ENCODE data around the gene ACSL5.

ACSL5 gene

DNA sequence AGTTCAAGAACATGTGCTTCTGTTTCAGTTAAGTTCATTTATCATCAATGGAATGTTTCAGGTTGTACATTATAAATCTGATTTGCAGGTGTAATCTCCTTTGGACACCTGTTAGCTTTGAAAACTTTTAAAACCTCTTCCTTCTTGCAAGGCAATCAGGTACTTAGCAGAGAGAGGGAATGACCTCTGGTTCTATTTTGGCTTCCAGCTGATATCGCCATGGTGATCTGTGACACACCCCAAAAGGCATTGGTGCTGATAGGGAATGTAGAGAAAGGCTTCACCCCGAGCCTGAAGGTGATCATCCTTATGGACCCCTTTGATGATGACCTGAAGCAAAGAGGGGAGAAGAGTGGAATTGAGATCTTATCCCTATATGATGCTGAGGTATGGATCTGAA lies 35.4 kb downstream of the ACSL5 start:
- H3K36me3 ChIP-seq (ENCODE audit: control insufficient read depth, insufficient read depth, low read length): peaks cover 15% of the 10 kb centered on the region
- H3K27ac ChIP-seq (ENCODE audit: low read depth, low read length): no peak overlapping the region

DNA sequence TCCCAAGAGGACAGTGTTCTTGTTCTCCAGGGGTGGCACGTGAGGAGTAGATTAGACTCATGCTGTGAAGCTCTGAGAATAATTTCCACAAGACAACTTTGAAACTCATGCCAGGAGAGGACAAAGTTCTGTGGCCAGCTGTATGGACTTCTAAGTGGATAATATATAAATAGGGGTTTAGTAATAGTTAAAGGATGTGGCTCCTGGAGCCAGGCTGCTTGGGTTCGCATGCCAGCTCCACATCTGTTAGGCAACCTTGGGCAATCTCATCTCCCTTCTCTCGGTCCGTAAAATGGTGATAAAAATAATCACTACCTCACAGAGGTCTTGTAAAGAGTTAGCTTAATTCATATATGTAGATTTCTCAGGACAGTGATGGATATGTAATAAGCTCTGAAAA lies 35.8 kb downstream of the ACSL5 start:
- Histone ChIP-seq H3K4me3 (ENCODE audit: low read length) (no peak overlapping the region), H3K9ac (ENCODE audit: low read length) (no peak overlapping the region), H3K27ac (ENCODE audit: low read depth, low read length) (no peak overlapping the region), H3K27me3 (ENCODE audit: control insufficient read depth, insufficient read depth, low read length) (no peaks in the 10 kb centered on the region), H3K36me3 (ENCODE audit: control insufficient read depth, insufficient read depth, low read length) (peaks cover 15% of the 10 kb centered on the region), H3K4me1 (ENCODE audit: control insufficient read depth, insufficient read depth, low read length) (no peaks in the 10 kb centered on the region)

More for the DNA sequence above, 35.4 kb downstream of the ACSL5 start:
- Histone ChIP-seq H3K9ac (ENCODE audit: low read length) (no peak overlapping the region), H3K27me3 (ENCODE audit: control insufficient read depth, insufficient read depth, low read length) (no peaks in the 10 kb centered on the region), H3K4me3 (ENCODE audit: low read length) (no peak overlapping the region), H3K4me1 (ENCODE audit: control insufficient read depth, insufficient read depth, low read length) (no peaks in the 10 kb centered on the region)

DNA sequence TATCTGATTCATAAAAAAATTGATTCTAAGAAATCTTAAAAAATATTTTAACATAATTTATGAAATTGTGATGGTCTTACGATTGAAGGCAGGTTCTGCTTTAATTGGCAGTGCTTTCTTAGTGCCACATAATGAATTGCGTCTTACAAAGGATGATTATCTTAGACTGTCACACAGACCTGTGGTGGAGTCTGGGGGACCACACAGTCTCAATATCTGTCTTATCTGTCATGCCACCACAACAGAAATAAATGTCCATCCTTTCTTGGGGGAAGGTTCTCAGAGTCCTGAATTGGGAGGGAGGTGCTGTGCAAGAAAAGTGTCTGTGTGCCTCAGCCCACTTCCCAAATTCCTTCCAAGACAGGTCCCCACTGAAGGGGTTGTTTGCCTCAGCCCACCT lies 38.8 kb downstream of the ACSL5 start:
- H3K27ac ChIP-seq (ENCODE audit: low read depth, low read length): no peak overlapping the region
- H3K4me3 ChIP-seq (ENCODE audit: low read length): no peak overlapping the region
- no peak overlapping the region for H3K9ac ChIP-seq (ENCODE audit: low read length)
- no peaks in the 10 kb centered on the region for H3K4me1 ChIP-seq (ENCODE audit: control insufficient read depth, insufficient read depth, low read length)
- H3K36me3 ChIP-seq (ENCODE audit: control insufficient read depth, insufficient read depth, low read length): peaks cover 13% of the 10 kb centered on the region
- H3K27me3 ChIP-seq (ENCODE audit: control insufficient read depth, insufficient read depth, low read length): no peaks in the 10 kb centered on the region

DNA sequence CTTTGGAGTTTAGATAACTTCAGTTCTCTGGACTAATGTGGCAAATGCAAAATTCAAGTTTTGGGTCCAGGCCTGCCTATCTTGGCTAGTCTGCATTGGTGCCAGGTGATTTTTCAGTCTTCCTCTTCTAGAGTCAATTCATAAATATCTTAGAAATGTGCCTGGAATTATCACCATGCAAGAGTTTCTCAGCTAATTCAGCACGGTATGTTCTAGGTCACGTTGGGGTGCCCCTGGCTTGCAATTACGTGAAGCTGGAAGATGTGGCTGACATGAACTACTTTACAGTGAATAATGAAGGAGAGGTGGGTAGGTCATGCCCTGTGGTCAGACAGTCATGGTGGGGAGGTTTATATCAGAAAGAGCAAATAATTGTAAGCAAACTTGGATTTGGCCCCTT lies 47.8 kb downstream of the ACSL5 start:
- Histone ChIP-seq H3K36me3 (ENCODE audit: control insufficient read depth, insufficient read depth, low read length) (peaks cover 15% of the 10 kb centered on the region), H3K27ac (ENCODE audit: low read depth, low read length) (no peak overlapping the region), H3K27me3 (ENCODE audit: control insufficient read depth, insufficient read depth, low read length) (no peaks in the 10 kb centered on the region), H3K4me1 (ENCODE audit: control insufficient read depth, insufficient read depth, low read length) (no peaks in the 10 kb centered on the region), H3K4me3 (ENCODE audit: low read length) (no peak overlapping the region), H3K9ac (ENCODE audit: low read length) (no peak overlapping the region)

DNA sequence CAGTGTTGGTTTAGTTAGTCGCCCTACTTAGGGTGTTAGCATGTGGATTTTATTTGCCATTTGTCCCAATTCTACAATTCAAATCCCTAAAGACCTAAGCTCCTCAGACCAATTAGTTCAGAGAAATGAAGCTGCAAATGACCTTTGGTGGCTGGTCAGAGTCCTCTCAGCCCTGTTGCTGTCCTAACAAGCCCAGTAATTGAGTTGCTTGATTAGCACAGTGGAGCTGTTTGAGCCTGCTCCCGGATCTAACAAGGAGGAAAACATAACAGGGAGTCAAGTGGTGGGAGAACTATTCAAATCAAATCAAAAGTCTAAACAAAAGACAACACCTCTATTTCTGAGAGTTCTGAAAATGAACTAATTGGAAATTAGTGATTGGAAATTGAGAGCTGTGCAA lies 50.7 kb downstream of the ACSL5 start:
- Histone ChIP-seq H3K4me3 (ENCODE audit: low read length) (no peak overlapping the region), H3K27me3 (ENCODE audit: control insufficient read depth, insufficient read depth, low read length) (no peaks in the 10 kb centered on the region), H3K36me3 (ENCODE audit: control insufficient read depth, insufficient read depth, low read length) (peaks cover 15% of the 10 kb centered on the region), H3K27ac (ENCODE audit: low read depth, low read length) (no peak overlapping the region), H3K4me1 (ENCODE audit: control insufficient read depth, insufficient read depth, low read length) (no peaks in the 10 kb centered on the region), H3K9ac (ENCODE audit: low read length) (no peak overlapping the region)

DNA sequence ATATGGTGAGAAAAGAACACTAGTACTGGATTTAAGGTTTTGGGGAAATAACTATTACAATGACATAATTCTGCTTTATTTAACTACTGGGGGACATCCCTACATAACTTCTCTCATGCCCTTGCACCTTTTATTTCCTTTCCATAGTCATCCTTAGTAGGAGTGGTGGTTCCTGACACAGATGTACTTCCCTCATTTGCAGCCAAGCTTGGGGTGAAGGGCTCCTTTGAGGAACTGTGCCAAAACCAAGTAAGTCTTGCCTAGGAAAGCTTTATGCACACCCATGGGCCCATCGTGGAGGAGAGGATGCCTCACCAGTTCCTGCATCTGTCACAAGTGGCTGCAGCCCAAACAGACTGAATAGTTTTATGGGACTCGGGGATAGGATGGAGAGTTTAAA lies 52.2 kb downstream of the ACSL5 start:
- Histone ChIP-seq H3K4me3 (ENCODE audit: low read length) (no peak overlapping the region), H3K27ac (ENCODE audit: low read depth, low read length) (no peak overlapping the region), H3K36me3 (ENCODE audit: control insufficient read depth, insufficient read depth, low read length) (peaks cover 20% of the 10 kb centered on the region), H3K9ac (ENCODE audit: low read length) (no peak overlapping the region), H3K27me3 (ENCODE audit: control insufficient read depth, insufficient read depth, low read length) (no peaks in the 10 kb centered on the region), H3K4me1 (ENCODE audit: control insufficient read depth, insufficient read depth, low read length) (no peaks in the 10 kb centered on the region)

DNA sequence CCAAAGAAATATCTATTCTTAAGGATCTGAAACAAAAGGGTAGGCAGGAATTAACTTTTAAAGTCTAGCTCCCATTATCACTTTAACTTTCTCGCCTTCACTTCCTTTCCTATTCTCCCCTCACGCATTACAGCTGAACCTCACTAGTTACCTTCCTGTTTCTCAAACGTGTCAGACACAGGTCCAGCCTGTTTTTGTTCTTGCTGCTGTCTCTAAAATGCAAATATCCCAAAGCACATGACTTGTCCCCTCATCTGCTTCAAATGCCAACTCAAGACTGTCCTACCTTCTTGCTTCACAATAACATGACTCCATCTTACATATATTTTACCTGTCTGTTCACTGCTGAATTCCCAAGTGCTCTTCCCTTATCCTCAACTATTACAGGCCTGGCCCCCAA lies 55.2 kb downstream of the ACSL5 start:
- Histone ChIP-seq H3K27me3 (ENCODE audit: control insufficient read depth, insufficient read depth, low read length) (no peaks in the 10 kb centered on the region), H3K36me3 (ENCODE audit: control insufficient read depth, insufficient read depth, low read length) (peaks cover 9% of the 10 kb centered on the region), H3K27ac (ENCODE audit: low read depth, low read length) (no peak overlapping the region), H3K9ac (ENCODE audit: low read length) (no peak overlapping the region), H3K4me3 (ENCODE audit: low read length) (no peak overlapping the region), H3K4me1 (ENCODE audit: control insufficient read depth, insufficient read depth, low read length) (no peaks in the 10 kb centered on the region)

DNA sequence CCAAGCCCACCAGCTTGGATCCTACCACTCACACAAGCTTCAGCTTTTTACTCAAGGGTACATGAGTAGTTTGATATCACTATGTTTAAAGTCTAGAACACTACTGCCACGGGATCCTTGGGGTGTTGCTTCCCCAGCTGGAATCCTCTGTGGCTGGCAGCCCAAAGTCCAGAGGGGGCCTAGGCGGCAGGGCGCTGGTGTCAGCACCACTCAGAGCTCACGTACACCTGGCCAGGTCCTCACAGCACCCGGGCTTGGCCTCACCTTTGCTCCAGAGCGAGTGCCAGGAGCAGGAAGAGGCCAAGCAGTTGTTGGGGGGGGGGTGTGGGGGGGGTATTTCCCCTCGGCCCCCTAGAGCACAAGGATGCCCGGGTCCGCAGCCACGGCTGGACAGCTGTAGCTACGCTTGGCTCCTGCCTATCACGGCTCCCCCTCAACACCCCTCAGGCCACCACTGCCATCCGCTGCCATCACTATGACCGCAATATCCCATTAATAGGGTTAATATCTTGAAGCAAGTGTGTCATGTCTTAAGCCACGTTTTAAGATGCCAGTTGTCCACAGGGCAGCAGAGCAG lies 55.8 kb downstream of the ACSL5 start:
- no peak overlapping the region for H3K27ac ChIP-seq (ENCODE audit: low read depth, low read length)
- no peak overlapping the region for H3K9ac ChIP-seq (ENCODE audit: low read length)
- no peaks in the 10 kb centered on the region for H3K4me1 ChIP-seq (ENCODE audit: control insufficient read depth, insufficient read depth, low read length)
- H3K36me3 ChIP-seq (ENCODE audit: control insufficient read depth, insufficient read depth, low read length): peaks cover 8% of the 10 kb centered on the region
- H3K27me3 ChIP-seq (ENCODE audit: control insufficient read depth, insufficient read depth, low read length): no peaks in the 10 kb centered on the region
- H3K4me3 ChIP-seq (ENCODE audit: low read length): no peak overlapping the region

DNA sequence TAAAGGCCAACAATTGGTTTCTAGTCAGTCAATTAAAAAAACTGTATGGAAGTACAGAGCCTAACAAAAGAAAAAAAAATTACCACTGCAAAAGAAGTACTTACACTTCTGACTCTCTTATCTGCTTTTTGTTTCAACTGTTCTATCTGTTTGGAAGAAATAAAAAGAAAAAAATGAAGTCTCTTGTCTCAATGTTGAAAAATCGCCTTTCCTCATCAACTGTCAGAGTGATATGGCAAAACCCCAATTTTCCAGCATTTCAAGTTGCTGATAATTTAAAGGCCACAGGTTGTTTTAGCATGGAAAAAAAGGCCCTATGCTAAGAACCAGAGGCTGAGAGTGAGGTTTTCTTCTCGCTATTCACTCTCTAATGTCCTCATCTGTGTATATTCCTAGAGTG lies 59.2 kb downstream of the ACSL5 start:
- peaks cover 8% of the 10 kb centered on the region for H3K36me3 ChIP-seq (ENCODE audit: control insufficient read depth, insufficient read depth, low read length)
- no peak overlapping the region for H3K9ac ChIP-seq (ENCODE audit: low read length)
- no peaks in the 10 kb centered on the region for H3K27me3 ChIP-seq (ENCODE audit: control insufficient read depth, insufficient read depth, low read length)
- H3K4me1 ChIP-seq (ENCODE audit: control insufficient read depth, insufficient read depth, low read length): no peaks in the 10 kb centered on the region
- H3K4me3 ChIP-seq (ENCODE audit: low read length): no peak overlapping the region
- H3K27ac ChIP-seq (ENCODE audit: low read depth, low read length): no peak overlapping the region

DNA sequence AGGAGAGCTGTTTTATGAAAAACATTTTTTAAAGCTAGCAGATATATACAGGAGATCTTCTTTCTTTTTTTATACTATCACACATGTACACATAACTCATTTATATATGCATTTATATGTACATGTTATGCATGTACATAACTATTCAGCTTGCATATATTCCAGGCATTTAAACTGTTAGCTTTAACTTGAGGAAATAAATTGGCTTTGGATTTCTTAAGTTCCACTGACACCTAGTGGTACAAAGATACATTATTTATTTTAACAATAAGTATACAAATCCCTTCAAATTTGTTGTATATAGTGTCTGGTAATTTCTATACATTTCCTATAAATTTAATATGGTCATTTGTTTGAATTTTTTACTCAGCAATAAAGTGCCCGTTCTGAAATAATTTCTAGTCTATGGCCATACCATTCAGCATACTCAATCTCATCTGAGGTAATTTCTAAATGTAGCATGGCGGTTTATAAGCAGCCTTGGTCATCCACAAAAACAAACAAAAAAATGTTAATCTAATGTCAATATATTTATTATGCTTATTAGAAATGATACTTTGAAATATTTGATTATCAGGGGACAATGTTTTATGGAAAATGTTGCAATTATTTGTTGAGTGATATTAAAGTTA lies 61.2 kb downstream of the ACSL5 start:
- no peak overlapping the region for H3K27ac ChIP-seq (ENCODE audit: low read depth, low read length)
- no peaks in the 10 kb centered on the region for H3K27me3 ChIP-seq (ENCODE audit: control insufficient read depth, insufficient read depth, low read length)
- no peak overlapping the region for H3K9ac ChIP-seq (ENCODE audit: low read length)
- H3K4me1 ChIP-seq (ENCODE audit: control insufficient read depth, insufficient read depth, low read length): no peaks in the 10 kb centered on the region
- peaks cover 8% of the 10 kb centered on the region for H3K36me3 ChIP-seq (ENCODE audit: control insufficient read depth, insufficient read depth, low read length)
- H3K4me3 ChIP-seq (ENCODE audit: low read length): no peak overlapping the region

DNA sequence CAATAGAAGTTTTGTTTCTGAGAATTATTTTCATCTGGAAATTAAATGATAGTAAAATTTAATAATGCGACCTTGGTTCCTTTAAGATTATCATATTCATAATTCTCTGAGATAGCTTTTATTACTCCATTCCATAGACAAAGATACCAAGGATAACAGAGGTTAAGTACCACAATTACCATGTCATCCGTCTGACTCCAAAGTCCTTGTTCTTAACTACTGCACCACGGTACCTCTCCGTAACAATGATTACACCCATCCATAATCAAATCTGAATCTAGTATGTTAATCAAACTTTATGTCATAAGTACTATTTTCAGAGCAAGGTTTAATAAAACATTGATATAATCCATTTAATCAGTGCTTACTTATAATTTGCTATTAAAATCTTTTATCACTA lies 64.4 kb downstream of the ACSL5 start:
- Histone ChIP-seq H3K27me3 (ENCODE audit: control insufficient read depth, insufficient read depth, low read length) (no peaks in the 10 kb centered on the region), H3K4me3 (ENCODE audit: low read length) (no peak overlapping the region), H3K36me3 (ENCODE audit: control insufficient read depth, insufficient read depth, low read length) (peaks cover 6% of the 10 kb centered on the region), H3K9ac (ENCODE audit: low read length) (no peak overlapping the region), H3K27ac (ENCODE audit: low read depth, low read length) (no peak overlapping the region), H3K4me1 (ENCODE audit: control insufficient read depth, insufficient read depth, low read length) (no peaks in the 10 kb centered on the region)

DNA sequence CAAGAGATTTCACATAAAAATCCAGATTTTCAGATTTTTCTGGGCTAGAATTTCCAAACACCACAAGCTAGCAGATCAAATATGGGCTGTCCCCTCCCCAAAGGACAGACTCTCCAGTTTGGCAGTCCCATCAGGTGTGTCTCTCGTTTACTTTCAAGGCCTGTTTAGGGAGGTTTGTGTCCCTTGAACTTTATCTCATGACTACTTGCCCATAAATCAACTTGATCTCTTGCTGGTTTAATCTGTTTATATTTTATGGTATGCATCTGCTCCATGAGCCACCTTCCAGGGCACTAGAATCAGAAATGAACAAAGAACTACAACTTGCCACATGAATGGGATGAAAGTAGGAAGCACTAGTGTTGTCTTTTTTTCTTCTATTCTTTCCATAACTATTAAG lies 67.6 kb downstream of the ACSL5 start:
- H3K36me3 ChIP-seq (ENCODE audit: control insufficient read depth, insufficient read depth, low read length): peaks cover 4% of the 10 kb centered on the region

DNA sequence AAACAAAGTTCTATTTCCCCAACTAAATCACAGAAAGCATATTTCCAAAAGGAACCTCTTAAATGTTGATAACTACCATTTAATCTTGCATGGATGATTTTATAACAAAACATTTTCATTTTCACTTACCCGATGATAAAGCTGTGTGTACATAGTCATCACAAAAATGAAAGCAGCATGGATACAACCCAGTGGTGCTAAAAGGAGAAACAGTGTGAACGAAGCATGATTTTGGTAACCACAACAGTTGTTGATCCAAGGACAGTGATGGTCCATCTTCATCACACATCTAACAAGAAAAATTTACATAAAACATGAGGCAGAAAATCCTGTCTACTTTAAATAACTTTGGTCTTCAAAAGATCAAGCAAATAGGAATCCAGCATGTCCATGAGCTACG lies 68.1 kb downstream of the ACSL5 start:
- Histone ChIP-seq H3K4me1 (ENCODE audit: control insufficient read depth, insufficient read depth, low read length) (peaks cover 7% of the 10 kb centered on the region), H3K27me3 (ENCODE audit: control insufficient read depth, insufficient read depth, low read length) (no peaks in the 10 kb centered on the region), H3K4me3 (ENCODE audit: low read length) (no peak overlapping the region), H3K36me3 (ENCODE audit: control insufficient read depth, insufficient read depth, low read length) (peaks cover 4% of the 10 kb centered on the region), H3K9ac (ENCODE audit: low read length) (no peak overlapping the region), H3K27ac (ENCODE audit: low read depth, low read length) (no peak overlapping the region)

More for the DNA sequence above, 67.6 kb downstream of the ACSL5 start:
- Histone ChIP-seq H3K4me3 (ENCODE audit: low read length) (no peak overlapping the region), H3K27me3 (ENCODE audit: control insufficient read depth, insufficient read depth, low read length) (no peaks in the 10 kb centered on the region), H3K4me1 (ENCODE audit: control insufficient read depth, insufficient read depth, low read length) (peaks cover 7% of the 10 kb centered on the region), H3K27ac (ENCODE audit: low read depth, low read length) (no peak overlapping the region), H3K9ac (ENCODE audit: low read length) (no peak overlapping the region)

Measured in rectal smooth muscle tissue (tissue), 1 donor.